K562 (cell line): ENCODE results near the gene AFG1L. TPM values are rescaled to one million over a fixed set of nuclear protein-coding genes. Genes with fewer than 3 reads are reported as not detected.

Source experiments
- ATAC-seq: fragments of 200-7000 bp; cut with Tn5 transposase; 3 replicates; pipeline ENCODE4 v1.9.1; 2020; ENCODE audit warnings: moderate library complexity
- BruUV-seq: library from RNA; stranded (reverse); fragments of 400-500 nt; replicated peaks from 2 replicates; lab custom pipeline; 2021; lab: Mats Ljungman, UMichigan
- CTCF ChIA-PET: fragments of 300-600 bp; formaldehyde crosslinking; extraction: SDS; loops from one replicate; lab custom pipeline; 2021; ENCODE audit warnings: low intra/inter-chr PET ratio; lab: Yijun Ruan, JAX
- POLR2A ChIA-PET: fragments of 300-600, 350-650 bp; sonication (Branson Sonifier 250); formaldehyde crosslinking; extraction: SDS; loops from one replicate; lab custom pipeline; 2021; ENCODE audit warnings: antibody characterized with exemption, inconsistent platforms; lab: Yijun Ruan, JAX
- DNase-seq, 4 experiments: peaks; one replicate each; pipeline versions ENCODE4 v3.0.0 to v3.0.0-alpha.2; 2011 to 2018; ENCODE audit warnings: low spot score in 3 of 4, mixed read lengths in 3 of 4; ENCODE audit errors: extremely low read depth in 1 of 4
- FAIRE-seq: peaks from 2 replicates; lab custom pipeline; 2011; peaks lifted over from hg19 to GRCh38; lab: Jason Lieb, UNC
- H2AFZ ChIP-seq: 2 replicates; pipeline ENCODE4 v1.6.0; 2011; ENCODE audit warnings: low read depth, low read length, control low read depth, inconsistent platforms
- H3K27ac ChIP-seq: fragments of 200-600 bp; 3 replicates; pipeline ENCODE4 v1.8.0; 2011; ENCODE audit warnings: low read depth, mild to moderate bottlenecking, control low read depth, inconsistent platforms, low read length, moderate library complexity, mixed read lengths; ENCODE audit errors: extremely low read depth
- H3K27me3 ChIP-seq, 2 experiments: fragments of 300-600 bp in 1 of 2; 2 replicates in 1 of 2; 3 replicates in 1 of 2; pipeline versions ENCODE4 v1.6.0 to v1.8.0; 2011; ENCODE audit warnings: inconsistent platforms in 2 of 2, low read length in 2 of 2, mild to moderate bottlenecking in 1 of 2, mixed read lengths in 1 of 2, moderate library complexity in 1 of 2; ENCODE audit not compliant: control insufficient read depth in 2 of 2, insufficient read depth in 2 of 2
- H3K36me3 ChIP-seq: fragments of 300-600 bp; 3 replicates; pipeline ENCODE4 v1.8.0; 2011; ENCODE audit warnings: mild to moderate bottlenecking, low read length, inconsistent platforms; ENCODE audit not compliant: control insufficient read depth, insufficient read depth
- H3K4me1 ChIP-seq, 2 experiments: fragments of 200-600 bp in 1 of 2; replicated peaks in 1 of 2; 2 replicates in 1 of 2; 3 replicates in 1 of 2; pipeline versions ENCODE4 v1.5.1 to v1.8.0; 2011; ENCODE audit warnings: inconsistent platforms in 2 of 2, low read length in 2 of 2, mild to moderate bottlenecking in 1 of 2, mixed read lengths in 1 of 2, moderate library complexity in 1 of 2; ENCODE audit not compliant: control insufficient read depth in 2 of 2, insufficient read depth in 2 of 2
- H3K4me2 ChIP-seq: 2 replicates; pipeline ENCODE4 v1.6.1; 2011; ENCODE audit warnings: low read length, control low read depth, inconsistent platforms, mixed read lengths; ENCODE audit not compliant: insufficient read depth
- H3K4me3 ChIP-seq: fragments of 200-600 bp; sonication (generic), shearing (Covaris generic); 2 replicates; pipeline ENCODE4 v1.5.1; 2016; ENCODE audit warnings: control low read depth, inconsistent platforms
- H3K79me2 ChIP-seq: fragments of 200-600 bp; 3 replicates; pipeline ENCODE4 v1.8.0; 2011; ENCODE audit warnings: low read length, inconsistent platforms; ENCODE audit not compliant: control insufficient read depth, insufficient read depth
- H3K9ac ChIP-seq, 2 experiments: 2 replicates each; pipeline versions ENCODE4 v1.6.0 to v1.6.1; 2011; ENCODE audit warnings: low read depth in 2 of 2, low read length in 2 of 2, control low read depth in 1 of 2, inconsistent platforms in 1 of 2, mild to moderate bottlenecking in 1 of 2, mixed read lengths in 1 of 2; ENCODE audit not compliant: insufficient read depth in 1 of 2
- H3K9me1 ChIP-seq: one replicate; pipeline ENCODE4 v1.6.0; 2011; ENCODE audit warnings: inconsistent platforms, mild to moderate bottlenecking, low read length, moderate library complexity; ENCODE audit not compliant: control insufficient read depth, insufficient read depth
- H3K9me3 ChIP-seq: replicated peaks from 2 replicates; pipeline ENCODE4 v1.5.1; 2011; ENCODE audit warnings: low read depth, low read length, inconsistent platforms; ENCODE audit not compliant: control insufficient read depth, insufficient read depth
- H4K20me1 ChIP-seq: replicated peaks from 2 replicates; pipeline ENCODE4 v1.6.1; 2011; ENCODE audit warnings: low read length, inconsistent platforms, mixed read lengths; ENCODE audit not compliant: control insufficient read depth, insufficient read depth
- ADNP ChIP-seq: fragments of 200-800 bp; sonication (Bioruptor generic); IDR thresholded peaks from 2 replicates; pipeline ENCODE4 v1.6.1; 2016; ENCODE audit warnings: missing genetic modification characterization, missing compliant biosample characterization
- BACH1 ChIP-seq: fragments of 200-800 bp; sonication (Bioruptor generic); IDR thresholded peaks from 2 replicates; pipeline ENCODE4 v1.6.1; 2016; ENCODE audit warnings: missing genetic modification characterization, missing compliant biosample characterization
- BHLHE40 ChIP-seq: IDR thresholded peaks from 2 replicates; pipeline ENCODE4 v1.6.1; 2011; ENCODE audit warnings: low read length, improper control_type of control experiment
- CBX1 ChIP-seq: sonication (generic); IDR thresholded peaks from 2 replicates; pipeline ENCODE4 v1.6.1; 2016; ENCODE audit warnings: antibody characterized with exemption, low read depth, mild to moderate bottlenecking
- E4F1 ChIP-seq: fragments of 250-450 bp; sonication (Bioruptor Pico); IDR thresholded peaks from 2 replicates; pipeline ENCODE4 v1.5.0; 2021; ENCODE audit warnings: mild to moderate bottlenecking, borderline replicate concordance
- ELF1 ChIP-seq: fragments of 200-800 bp; sonication (Bioruptor generic); IDR thresholded peaks from 2 replicates; pipeline ENCODE4 v1.6.1; 2016; ENCODE audit warnings: missing genetic modification characterization, missing compliant biosample characterization
- ELK3 ChIP-seq: fragments of 450-650 bp; formaldehyde crosslinking; IDR thresholded peaks from 2 replicates; pipeline ENCODE4 v1.4.0; 2020; ENCODE audit warnings: mild to moderate bottlenecking
- HMBOX1 ChIP-seq: sonication (generic); IDR thresholded peaks from 2 replicates; pipeline ENCODE4 v1.6.1; 2016
- KAT7 ChIP-seq: sonication (generic); formaldehyde crosslinking; IDR thresholded peaks from 2 replicates; pipeline ENCODE4 v1.8.0; 2022; ENCODE audit warnings: missing genetic modification reagents, mild to moderate bottlenecking, borderline replicate concordance
- PCBP2 ChIP-seq: fragments of 200-400 bp; formaldehyde crosslinking; IDR thresholded peaks from 2 replicates; pipeline ENCODE4 v1.6.1; 2018; ENCODE audit warnings: low read length, low read depth, mild to moderate bottlenecking, moderate library complexity; ENCODE audit not compliant: poor library complexity, severe bottlenecking
- RFX5 ChIP-seq: IDR thresholded peaks from 2 replicates; pipeline ENCODE4 v1.6.1; 2011; ENCODE audit warnings: low read depth, mild to moderate bottlenecking, improper control_type of control experiment, low read length
- SLC30A9 ChIP-seq: fragments of 250-450 bp; sonication (Bioruptor Pico); IDR thresholded peaks from 2 replicates; pipeline ENCODE4 v1.8.0; 2022; ENCODE audit warnings: mild to moderate bottlenecking, moderate library complexity
- STAT5A ChIP-seq: IDR thresholded peaks from 2 replicates; pipeline ENCODE4 v1.6.1; 2012; ENCODE audit warnings: low read length, inconsistent platforms, borderline replicate concordance
- ZHX1 ChIP-seq: fragments of 150-350 bp; conservative IDR thresholded peaks from 2 replicates; pipeline ENCODE4 v1.6.1; 2014; ENCODE audit warnings: low read length
- ZNF197 ChIP-seq: fragments of 200-800 bp; sonication (Bioruptor generic); IDR thresholded peaks from 2 replicates; pipeline ENCODE4 v1.6.1; 2016; ENCODE audit warnings: low read depth, missing genetic modification characterization, missing compliant biosample characterization
- ZNF717 ChIP-seq: fragments of 250-450 bp; sonication (Bioruptor Pico); IDR thresholded peaks from 2 replicates; pipeline ENCODE4 v1.5.0; 2021
- ZNF76 ChIP-seq: fragments of 250-450 bp; sonication (Bioruptor Pico); IDR thresholded peaks from 2 replicates; pipeline ENCODE4 v1.4.0; 2020; ENCODE audit warnings: mild to moderate bottlenecking, moderate library complexity, borderline replicate concordance
- ZSCAN32 ChIP-seq: fragments of 450-650 bp; formaldehyde crosslinking; IDR thresholded peaks from 2 replicates; pipeline ENCODE4 v1.4.0; 2020; ENCODE audit warnings: mild to moderate bottlenecking, moderate library complexity
- WGBS: fragments of 100-300 bp; shearing (Covaris generic); methylation state at CpG from one replicate; pipeline ENCODE4 v1.1.6; 2016; ENCODE audit warnings: low coverage, mixed read lengths; ENCODE audit not compliant: insufficient coverage; ENCODE audit errors: missing lambda C conversion rate; 5-methylcytosine and 5-hydroxymethylcytosine counted together
- in situ Hi-C: fragments of 300-500 bp; cut with MboI; formaldehyde crosslinking; loops from 4 replicates; pipeline ENCODE4 v1.15.0; 2018; ENCODE audit warnings: inconsistent platforms, mixed read lengths
- intact Hi-C: fragments of 100-400 bp; cut with micrococcal nuclease; formaldehyde crosslinking; loops from 2 replicates; pipeline ENCODE4 v1.14.2; 2022
- polyA plus RNA-seq, 8 experiments: library from polyadenylated mRNA; depleted of rRNA in 4 of 8; stranded (reverse) in 5 of 8; unstranded in 3 of 8; fragments of >200 nt; fragmentation: Nextera tagmentation in 2 of 8; fragmentation: Illumina TruSeq in 1 of 8; extraction: Ambion mirVana in 2 of 8; extraction: Trizol in 1 of 8; gene quantifications; 2 replicates each; pipeline versions ENCODE4 v1.2.1 to v1.2.3, GENCODE V29; 2011 to 2014; ENCODE audit warnings: inconsistent platforms in 1 of 8, missing spikeins in 1 of 8
- total RNA-seq, 7 experiments: library from RNA; depleted of rRNA in 6 of 7; stranded (reverse); fragments of >200 nt in 6 of 7; fragmentation: Illumina TruSeq in 2 of 7; extraction: Trizol in 2 of 7; gene quantifications; 2 replicates each; pipeline versions ENCODE4 v1.2.1 to v1.2.3, GENCODE V29; 2011 to 2021; ENCODE audit warnings: low replicate concordance in 1 of 7

AFG1L gene
- total and polyA plus RNA-seq, 9 of the 15 experiments (the other 6 are each of a cell fraction or from before 2014, with no cell fraction given) = 2.2 to 15.5 (median 5.8) TPM

- no peaks in the 10 kb centered on the region for H3K36me3 ChIP-seq
- H3K4me2 ChIP-seq = no peak overlapping the region
- H2AFZ ChIP-seq = no peak overlapping the region
- FAIRE-seq (no peak), DNase-seq (no peak), ATAC-seq (no peak)
- H3K4me3 ChIP-seq = no peak overlapping the region
- H3K27me3 ChIP-seq = no peaks in the 10 kb centered on the region
- H3K79me2 ChIP-seq = no peaks in the 10 kb centered on the region
- in situ Hi-C loops = no loop called here
- H3K9me3 ChIP-seq = no peaks in the 10 kb centered on the region
- no peak overlapping the region for H3K27ac ChIP-seq
- no peaks in the 10 kb centered on the region for H4K20me1 ChIP-seq
- H3K9ac ChIP-seq = no peak overlapping the region
- H3K4me1 ChIP-seq = no peaks in the 10 kb centered on the region
- CTCF ChIA-PET = no interaction called here
- WGBS = 80% methylated on average over 6 of the region's 6 CpGs
- H3K9me1 ChIP-seq = no peaks in the 10 kb centered on the region
- no TSS peak for BruUV-seq
- intact Hi-C loops = no loop called here
- POLR2A ChIA-PET = no interaction called here
- TF ChIP-seq PCBP2 (no peak), BACH1 (tag) (no peak), BHLHE40 (no peak), KAT7 (CRISPR knock-in tag) (no peak), ZNF197 (CRISPR knock-in tag) (no peak), ADNP (tag) (no peak), ZSCAN32 (CRISPR knock-in tag) (no peak), ELF1 (tag) (no peak), CBX1 (no peak), SLC30A9 (CRISPR knock-in tag) (no peak), ZHX1 (no peak), E4F1 (CRISPR knock-in tag) (no peak), ZNF76 (no peak), ELK3 (CRISPR knock-in tag) (no peak), STAT5A (no peak), ZNF717 (CRISPR knock-in tag) (no peak), RFX5 (no peak), HMBOX1 (no peak)
These were observed 126.5 kb downstream of the AFG1L start for GRCh38 chr6:108421366-108421765.
